Ishikawa (cell line): Measurements from ENCODE around the gene RND3.

Experiments used
- CEBPB ChIP-seq: IDR thresholded peaks from 2 replicates; pipeline ENCODE4 v1.6.1; 2012
- CREB1 ChIP-seq: IDR thresholded peaks from 2 replicates; pipeline ENCODE4 v1.6.1; 2012; ENCODE audit warnings: low read depth
- EGR1 ChIP-seq: IDR thresholded peaks from 2 replicates; pipeline ENCODE4 v1.6.1; 2012
- EP300 ChIP-seq: IDR thresholded peaks from 2 replicates; pipeline ENCODE4 v1.6.1; 2012; ENCODE audit warnings: borderline replicate concordance
- FOXM1 ChIP-seq: IDR thresholded peaks from 2 replicates; pipeline ENCODE4 v1.6.1; 2012; ENCODE audit warnings: low read depth, borderline replicate concordance
- RAD21 ChIP-seq: IDR thresholded peaks from 2 replicates; pipeline ENCODE4 v1.6.1; 2012; ENCODE audit warnings: low read depth
- TAF1 ChIP-seq: IDR thresholded peaks from 2 replicates; pipeline ENCODE4 v1.6.1; 2012; ENCODE audit warnings: low read depth, mild to moderate bottlenecking
- TCF12 ChIP-seq: IDR thresholded peaks from 2 replicates; pipeline ENCODE4 v1.6.1; 2012; ENCODE audit warnings: low read depth
- TEAD4 ChIP-seq: IDR thresholded peaks from 2 replicates; pipeline ENCODE4 v1.6.1; 2012
- YY1 ChIP-seq: IDR thresholded peaks from 2 replicates; pipeline ENCODE4 v1.6.1; 2012; ENCODE audit warnings: low read depth
- ZBTB7A ChIP-seq: IDR thresholded peaks from 2 replicates; pipeline ENCODE4 v1.6.1; 2012; ENCODE audit warnings: low read depth
- TF ChIP-seq, protein P1 (sequence below): IDR thresholded peaks from 2 replicates; pipeline ENCODE4 v1.6.1; 2012
- TF ChIP-seq, protein P2 (sequence below): IDR thresholded peaks from 2 replicates; pipeline ENCODE4 v1.6.1; 2012
- TF ChIP-seq, protein P3 (sequence below): IDR thresholded peaks from 2 replicates; pipeline ENCODE4 v1.6.1; 2012; ENCODE audit warnings: low read depth, mild to moderate bottlenecking

DNA sequence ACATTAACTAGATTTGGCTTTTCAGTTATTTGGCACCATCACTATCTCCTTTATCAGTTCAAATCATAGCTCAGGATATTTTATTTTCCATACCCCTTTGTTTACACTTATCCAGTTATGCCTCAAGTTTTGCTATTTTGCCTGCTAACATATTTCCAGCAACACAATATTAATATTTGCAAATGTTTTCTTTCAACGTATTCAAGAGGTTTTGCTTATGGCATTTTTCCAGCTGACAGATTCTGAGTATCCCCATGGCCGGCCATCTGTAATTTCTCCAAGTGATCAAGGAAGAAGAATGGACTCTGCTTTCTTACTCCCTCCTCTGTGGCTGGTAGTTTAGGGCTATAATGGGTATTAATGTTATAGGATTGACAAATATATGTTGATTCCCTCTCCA, 49.4 kb downstream of the RND3 start:
- no peak for TF ChIP-seq CEBPB
- TF ChIP-seq, protein P1, sequence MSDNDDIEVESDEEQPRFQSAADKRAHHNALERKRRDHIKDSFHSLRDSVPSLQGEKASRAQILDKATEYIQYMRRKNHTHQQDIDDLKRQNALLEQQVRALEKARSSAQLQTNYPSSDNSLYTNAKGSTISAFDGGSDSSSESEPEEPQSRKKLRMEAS: no peak
- no peak for TF ChIP-seq RAD21
- TF ChIP-seq, protein P2, sequence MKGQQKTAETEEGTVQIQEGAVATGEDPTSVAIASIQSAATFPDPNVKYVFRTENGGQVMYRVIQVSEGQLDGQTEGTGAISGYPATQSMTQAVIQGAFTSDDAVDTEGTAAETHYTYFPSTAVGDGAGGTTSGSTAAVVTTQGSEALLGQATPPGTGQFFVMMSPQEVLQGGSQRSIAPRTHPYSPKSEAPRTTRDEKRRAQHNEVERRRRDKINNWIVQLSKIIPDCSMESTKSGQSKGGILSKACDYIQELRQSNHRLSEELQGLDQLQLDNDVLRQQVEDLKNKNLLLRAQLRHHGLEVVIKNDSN: no peak
- TF ChIP-seq FOXM1: no peak
- no peak for TF ChIP-seq TEAD4
- no peak for TF ChIP-seq TCF12
- TF ChIP-seq, protein P3, sequence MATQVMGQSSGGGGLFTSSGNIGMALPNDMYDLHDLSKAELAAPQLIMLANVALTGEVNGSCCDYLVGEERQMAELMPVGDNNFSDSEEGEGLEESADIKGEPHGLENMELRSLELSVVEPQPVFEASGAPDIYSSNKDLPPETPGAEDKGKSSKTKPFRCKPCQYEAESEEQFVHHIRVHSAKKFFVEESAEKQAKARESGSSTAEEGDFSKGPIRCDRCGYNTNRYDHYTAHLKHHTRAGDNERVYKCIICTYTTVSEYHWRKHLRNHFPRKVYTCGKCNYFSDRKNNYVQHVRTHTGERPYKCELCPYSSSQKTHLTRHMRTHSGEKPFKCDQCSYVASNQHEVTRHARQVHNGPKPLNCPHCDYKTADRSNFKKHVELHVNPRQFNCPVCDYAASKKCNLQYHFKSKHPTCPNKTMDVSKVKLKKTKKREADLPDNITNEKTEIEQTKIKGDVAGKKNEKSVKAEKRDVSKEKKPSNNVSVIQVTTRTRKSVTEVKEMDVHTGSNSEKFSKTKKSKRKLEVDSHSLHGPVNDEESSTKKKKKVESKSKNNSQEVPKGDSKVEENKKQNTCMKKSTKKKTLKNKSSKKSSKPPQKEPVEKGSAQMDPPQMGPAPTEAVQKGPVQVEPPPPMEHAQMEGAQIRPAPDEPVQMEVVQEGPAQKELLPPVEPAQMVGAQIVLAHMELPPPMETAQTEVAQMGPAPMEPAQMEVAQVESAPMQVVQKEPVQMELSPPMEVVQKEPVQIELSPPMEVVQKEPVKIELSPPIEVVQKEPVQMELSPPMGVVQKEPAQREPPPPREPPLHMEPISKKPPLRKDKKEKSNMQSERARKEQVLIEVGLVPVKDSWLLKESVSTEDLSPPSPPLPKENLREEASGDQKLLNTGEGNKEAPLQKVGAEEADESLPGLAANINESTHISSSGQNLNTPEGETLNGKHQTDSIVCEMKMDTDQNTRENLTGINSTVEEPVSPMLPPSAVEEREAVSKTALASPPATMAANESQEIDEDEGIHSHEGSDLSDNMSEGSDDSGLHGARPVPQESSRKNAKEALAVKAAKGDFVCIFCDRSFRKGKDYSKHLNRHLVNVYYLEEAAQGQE: no peak
- no peak for TF ChIP-seq EP300
- TF ChIP-seq YY1: no peak
- no peak for TF ChIP-seq TAF1
- no peak for TF ChIP-seq EGR1
- TF ChIP-seq ZBTB7A: no peak
- TF ChIP-seq CREB1: no peak
